ENCODE data around the gene PFDN6. TPM values are rescaled to one million over a fixed set of nuclear protein-coding genes. Genes with fewer than 3 reads are reported as not detected.

Gene PFDN6
- total and polyA plus RNA-seq, 9 of the 15 experiments (the other 6 are each of a cell fraction or from before 2014, with no cell fraction given) = 6.8 to 475 (median 216) TPM

GRCh38 chr6:33279971-33280511 is 9.4 kb upstream of the PFDN6 start (continued):
- TF ChIP-seq TCF3 (CRISPR knock-in tag; IDR thresholded peaks at IDR 0.05) (no peak), HBP1 (CRISPR knock-in tag; IDR thresholded peaks at IDR 0.05) (no peak), ZBTB17 (CRISPR knock-in tag; IDR thresholded peaks at IDR 0.05) (no peak), NR3C1 (CRISPR knock-in tag; IDR thresholded peaks at IDR 0.05) (no peak), ZBTB12 (CRISPR knock-in tag; IDR thresholded peaks at IDR 0.05) (no peak), THRB (CRISPR knock-in tag; conservative IDR thresholded peaks at IDR 0.05) (no peak), GTF2A2 (tag; IDR thresholded peaks at IDR 0.05) (no peak), E4F1 (CRISPR knock-in tag; IDR thresholded peaks at IDR 0.05; ENCODE audit: borderline replicate concordance) (no peak), ELK3 (CRISPR knock-in tag; IDR thresholded peaks at IDR 0.05) (no peak), ZBTB7A (IDR thresholded peaks at IDR 0.05; ENCODE audit: borderline replicate concordance, control insufficient read depth, low read depth, low read length) (peak; percentile 77), MLX (CRISPR knock-in tag; conservative IDR thresholded peaks at IDR 0.05) (no peak), CBX3 (IDR thresholded peaks at IDR 0.05; ENCODE audit: borderline replicate concordance in 1 of 2, low read length in 2 of 2) (no peak), NCOA2 (IDR thresholded peaks at IDR 0.05; ENCODE audit: partially characterized antibody in 2 of 2) (no peak), VEZF1 (CRISPR knock-in tag; IDR thresholded peaks at IDR 0.05) (peak; percentile 83), HNRNPK (IDR thresholded peaks at IDR 0.05; ENCODE audit: low read depth, low read length, poor library complexity, severe bottlenecking) (no peak), THRAP3 (IDR thresholded peaks at IDR 0.05; ENCODE audit: borderline replicate concordance) (no peak), ZNF699 (CRISPR knock-in tag; IDR thresholded peaks at IDR 0.05; ENCODE audit: insufficient replicate concordance) (no peak)

Data from K562 (cell line).